K562 (cell line): Measurements from ENCODE around the gene CDC37. TPM values are rescaled to one million over a fixed set of nuclear protein-coding genes. Genes with fewer than 3 reads are reported as not detected.
A peak's percentile ranks its signal among the peaks of the same experiment; 100 is the strongest.

Experiments
- BRF2 ChIP-seq: IDR thresholded peaks from 3 replicates; pipeline ENCODE4 v1.6.1; 2011; ENCODE audit warnings: borderline replicate concordance, mild to moderate bottlenecking; ENCODE audit not compliant: insufficient read length, insufficient read depth
- CBX2 ChIP-seq: fragments of 200-600 bp; sonication (generic); IDR thresholded peaks from one replicate; pipeline ENCODE4 v1.6.1; 2012; ENCODE audit warnings: mild to moderate bottlenecking, low read length, inconsistent platforms; ENCODE audit not compliant: insufficient read depth, poor library complexity, severe bottlenecking
- CBX8 ChIP-seq: fragments of 200-600 bp; sonication (generic); IDR thresholded peaks from 2 replicates; pipeline ENCODE4 v1.6.1; 2012; ENCODE audit warnings: borderline replicate concordance, mixed run types, low read depth, mild to moderate bottlenecking, moderate library complexity, mixed read lengths, low read length, control low read depth, inconsistent platforms; ENCODE audit not compliant: poor library complexity, severe bottlenecking; ENCODE audit errors: extremely low read depth
- CEBPZ ChIP-seq: fragments of 150-350 bp; IDR thresholded peaks from 2 replicates; pipeline ENCODE4 v1.6.1; 2014; ENCODE audit warnings: low read depth, mild to moderate bottlenecking, low read length, borderline replicate concordance
- EP400 ChIP-seq: fragments of 450-650 bp; IDR thresholded peaks from 2 replicates; pipeline ENCODE4 v1.6.1; 2017; ENCODE audit warnings: antibody characterized with exemption, mild to moderate bottlenecking, moderate library complexity
- HNRNPLL ChIP-seq: fragments of 200-400 bp; formaldehyde crosslinking; IDR thresholded peaks from 2 replicates; pipeline ENCODE4 v1.6.1; 2017; ENCODE audit warnings: low read length, low read depth, mild to moderate bottlenecking; ENCODE audit not compliant: poor library complexity, severe bottlenecking
- ID3 ChIP-seq, 2 experiments: fragments of 250-450 bp in 1 of 2; fragments of 450-650 bp in 1 of 2; sonication (Bioruptor Pico) in 1 of 2; IDR thresholded peaks; 2 replicates each; pipeline versions ENCODE4 v1.6.1 to v1.8.0; 2016 to 2021; ENCODE audit warnings: mild to moderate bottlenecking in 2 of 2, moderate library complexity in 2 of 2, missing compliant biosample characterization in 1 of 2, missing genetic modification characterization in 1 of 2
- NCOA2 ChIP-seq, 2 experiments: fragments of 450-650 bp; IDR thresholded peaks; 2 replicates each; pipeline ENCODE4 v1.6.1; 2018; ENCODE audit warnings: mild to moderate bottlenecking in 2 of 2, moderate library complexity in 1 of 2; ENCODE audit not compliant: partially characterized antibody in 2 of 2
- NR1H2 ChIP-seq: sonication (generic); formaldehyde crosslinking; IDR thresholded peaks from 2 replicates; pipeline ENCODE4 v1.4.0; 2020; ENCODE audit warnings: mild to moderate bottlenecking, missing genetic modification reagents
- PHF20 ChIP-seq: fragments of 450-650 bp; IDR thresholded peaks from 2 replicates; pipeline ENCODE4 v1.6.1; 2018; ENCODE audit not compliant: partially characterized antibody
- POLR2AphosphoS5 ChIP-seq: IDR thresholded peaks from 2 replicates; pipeline ENCODE4 v1.6.1; 2011; ENCODE audit warnings: mild to moderate bottlenecking, low read depth, low read length, moderate library complexity; ENCODE audit not compliant: control insufficient read depth, insufficient read depth
- PPARD ChIP-seq: fragments of 250-450 bp; sonication (Bioruptor Pico); IDR thresholded peaks from 2 replicates; pipeline ENCODE4 v1.8.0; 2022; ENCODE audit warnings: inconsistent platforms, mild to moderate bottlenecking, moderate library complexity
- RBBP5 ChIP-seq: fragments of 200-600 bp; sonication (generic); IDR thresholded peaks from 2 replicates; pipeline ENCODE4 v1.6.1; 2012; ENCODE audit warnings: borderline replicate concordance, mild to moderate bottlenecking, low read length, control low read depth, inconsistent platforms; ENCODE audit not compliant: insufficient read depth, poor library complexity, severe bottlenecking
- SMAD3 ChIP-seq: fragments of 450-650 bp; formaldehyde crosslinking; conservative IDR thresholded peaks from 2 replicates; pipeline ENCODE4 v1.4.0; 2020; ENCODE audit warnings: mild to moderate bottlenecking
- SREBF2 ChIP-seq: sonication (generic); formaldehyde crosslinking; IDR thresholded peaks from 2 replicates; pipeline ENCODE4 v1.4.0; 2020; ENCODE audit warnings: mild to moderate bottlenecking, missing genetic modification reagents
- ZNF263 ChIP-seq: sonication (generic); formaldehyde crosslinking; IDR thresholded peaks from 2 replicates; pipeline ENCODE4 v1.8.0; 2022; ENCODE audit warnings: mild to moderate bottlenecking, missing genetic modification reagents, borderline replicate concordance
- ZNF696 ChIP-seq: fragments of 250-450 bp; sonication (Bioruptor Pico); conservative IDR thresholded peaks from 2 replicates; pipeline ENCODE4 v1.4.0; 2020; ENCODE audit warnings: mild to moderate bottlenecking, moderate library complexity
- ZSCAN32 ChIP-seq: fragments of 450-650 bp; formaldehyde crosslinking; IDR thresholded peaks from 2 replicates; pipeline ENCODE4 v1.4.0; 2020; ENCODE audit warnings: mild to moderate bottlenecking, moderate library complexity
- polyA plus RNA-seq, 8 experiments: library from polyadenylated mRNA; depleted of rRNA in 4 of 8; stranded (reverse) in 5 of 8; unstranded in 3 of 8; fragments of >200 nt; fragmentation: Nextera tagmentation in 2 of 8; fragmentation: Illumina TruSeq in 1 of 8; extraction: Ambion mirVana in 2 of 8; extraction: Trizol in 1 of 8; gene quantifications; 2 replicates each; pipeline versions ENCODE4 v1.2.1 to v1.2.3, GENCODE V29; 2011 to 2014; ENCODE audit warnings: inconsistent platforms in 1 of 8, missing spikeins in 1 of 8
- total RNA-seq, 7 experiments: library from RNA; depleted of rRNA in 6 of 7; stranded (reverse); fragments of >200 nt in 6 of 7; fragmentation: Illumina TruSeq in 2 of 7; extraction: Trizol in 2 of 7; gene quantifications; 2 replicates each; pipeline versions ENCODE4 v1.2.1 to v1.2.3, GENCODE V29; 2011 to 2021; ENCODE audit warnings: low replicate concordance in 1 of 7
- TF ChIP-seq, protein P1 (sequence below): fragments of 250-450 bp; sonication (Bioruptor Pico); IDR thresholded peaks from 2 replicates; pipeline ENCODE4 v1.8.0; 2021; ENCODE audit warnings: mild to moderate bottlenecking, moderate library complexity

The CDC37 gene
- total and polyA plus RNA-seq, 9 of the 15 experiments (the other 6 are each of a cell fraction or from before 2014, with no cell fraction given) = 6.6 to 538 (median 227) TPM

DNA sequence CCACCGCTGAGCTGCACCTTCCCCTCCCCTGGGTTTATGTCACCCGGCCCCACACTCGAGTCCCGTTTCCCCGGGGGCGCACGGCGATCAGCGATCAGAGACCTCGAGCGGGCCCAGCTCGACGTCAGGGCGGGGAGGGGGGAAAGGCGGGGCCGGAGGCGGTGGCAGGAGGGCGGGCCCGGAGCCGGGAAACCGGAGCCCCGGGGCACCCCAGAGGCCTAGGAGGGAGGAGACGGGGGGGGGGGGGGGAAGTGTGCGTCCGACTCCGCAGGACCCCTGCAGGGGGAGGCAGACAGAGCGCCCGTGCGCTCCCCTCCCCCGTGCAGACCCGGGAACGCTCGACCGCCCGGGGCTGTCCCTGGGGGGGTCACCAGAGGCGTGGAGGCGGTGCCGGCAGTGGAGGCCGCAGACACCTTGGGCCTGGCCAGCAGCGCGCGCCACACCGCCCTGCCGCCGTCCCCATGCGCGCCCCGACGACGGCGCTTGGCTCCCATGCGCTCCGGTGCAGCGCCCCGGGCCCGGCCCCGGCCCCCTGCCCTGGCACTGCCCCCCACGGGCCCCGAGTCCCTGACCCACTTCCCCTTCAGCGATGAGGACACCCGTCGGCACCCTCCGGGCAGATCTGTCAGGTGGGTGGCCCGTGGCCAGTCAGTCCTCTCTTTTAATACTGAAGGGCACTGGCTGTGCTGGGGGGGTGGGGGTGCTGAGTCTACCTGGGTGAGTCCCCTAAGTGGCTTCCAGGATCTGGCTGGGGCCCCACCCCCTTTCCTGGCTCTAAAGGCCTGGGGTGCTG, 28.8 kb upstream of the CDC37 start (continued):
- TF ChIP-seq RBBP5 (no peak), CBX2 (no peak), BRF2 (no peak), ZNF696 (no peak), HNRNPLL (no peak), NR1H2 (CRISPR knock-in tag) (no peak), NCOA2 (IDR thresholded peaks at IDR 0.05; ENCODE audit: partially characterized antibody in 2 of 2) (no peak), POLR2AphosphoS5 (peak; percentile 45; the same call in 1 of the 2 replicates), PPARD (CRISPR knock-in tag) (no peak), SREBF2 (CRISPR knock-in tag) (no peak), ZNF263 (CRISPR knock-in tag) (peak; percentile 32; the same call in 1 of the 2 replicates), EP400 (no peak; the same call in 1 of the 2 replicates), PHF20 (no peak), ID3 (CRISPR knock-in tag; IDR thresholded peaks at IDR 0.05) (no peak), ID3 (tag; IDR thresholded peaks at IDR 0.05) (no peak), CEBPZ (no peak), ZSCAN32 (CRISPR knock-in tag) (no peak), SMAD3 (no peak), CBX8 (no peak)
- TF ChIP-seq, protein P1, sequence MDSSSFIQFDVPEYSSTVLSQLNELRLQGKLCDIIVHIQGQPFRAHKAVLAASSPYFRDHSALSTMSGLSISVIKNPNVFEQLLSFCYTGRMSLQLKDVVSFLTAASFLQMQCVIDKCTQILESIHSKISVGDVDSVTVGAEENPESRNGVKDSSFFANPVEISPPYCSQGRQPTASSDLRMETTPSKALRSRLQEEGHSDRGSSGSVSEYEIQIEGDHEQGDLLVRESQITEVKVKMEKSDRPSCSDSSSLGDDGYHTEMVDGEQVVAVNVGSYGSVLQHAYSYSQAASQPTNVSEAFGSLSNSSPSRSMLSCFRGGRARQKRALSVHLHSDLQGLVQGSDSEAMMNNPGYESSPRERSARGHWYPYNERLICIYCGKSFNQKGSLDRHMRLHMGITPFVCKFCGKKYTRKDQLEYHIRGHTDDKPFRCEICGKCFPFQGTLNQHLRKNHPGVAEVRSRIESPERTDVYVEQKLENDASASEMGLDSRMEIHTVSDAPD = no peak
